HepG2 (cell line): ENCODE data around the gene WIPF2. TPM values are rescaled to one million over a fixed set of nuclear protein-coding genes. Genes with fewer than 3 reads are reported as not detected.

ENCODE experiments used
- ATAC-seq: fragments of 200-7000 bp; cut with Tn5 transposase; 3 replicates; pipeline ENCODE4 v1.9.1; 2020; ENCODE audit warnings: mild to moderate bottlenecking, moderate library complexity
- BruUV-seq: library from RNA; stranded (reverse); fragments of 400-500 nt; replicated peaks from 2 replicates; lab custom pipeline; 2021; lab: Mats Ljungman, UMichigan
- CTCF ChIA-PET: fragments of 300-600 bp; formaldehyde crosslinking; extraction: SDS; loops from one replicate; lab custom pipeline; 2021; ENCODE audit warnings: low total read pairs, inconsistent platforms, low intra/inter-chr PET ratio; lab: Yijun Ruan, JAX
- POLR2A ChIA-PET: fragments of 350-600 bp; sonication (Branson Sonifier 250); formaldehyde crosslinking; loops from one replicate; lab custom pipeline; 2020; ENCODE audit warnings: antibody characterized with exemption, inconsistent platforms; lab: Yijun Ruan, JAX
- DNase-seq: peaks from one replicate; pipeline ENCODE4 v3.0.0-alpha.2; 2015; ENCODE audit warnings: low spot score
- FAIRE-seq: peaks from 3 replicates; lab custom pipeline; 2011; peaks lifted over from hg19 to GRCh38; lab: Jason Lieb, UNC
- H2AFZ ChIP-seq: one replicate; pipeline ENCODE4 v1.6.1; 2011; ENCODE audit warnings: low read length, inconsistent platforms
- H3K27ac ChIP-seq: fragments of 300-600 bp; 3 replicates; pipeline ENCODE4 v1.8.0; 2011; ENCODE audit warnings: mixed run types, mild to moderate bottlenecking, mixed read lengths, low read length, inconsistent platforms; ENCODE audit not compliant: insufficient read depth; ENCODE audit errors: extremely low read length
- H3K27me3 ChIP-seq, 2 experiments: fragments of 200-600 bp in 1 of 2; 2 replicates in 1 of 2; 3 replicates in 1 of 2; pipeline versions ENCODE4 v1.6.0 to v1.8.0; 2011; ENCODE audit warnings: low read length in 2 of 2, mild to moderate bottlenecking in 2 of 2, moderate library complexity in 2 of 2, inconsistent platforms in 1 of 2; ENCODE audit not compliant: insufficient read depth in 2 of 2, control insufficient read depth in 1 of 2
- H3K36me3 ChIP-seq, 2 experiments: fragments of 200-600 bp in 1 of 2; replicated peaks in 1 of 2; 2 replicates in 1 of 2; 3 replicates in 1 of 2; pipeline versions ENCODE4 v1.5.1 to v1.8.0; 2011; ENCODE audit warnings: low read length in 2 of 2, inconsistent platforms in 1 of 2; ENCODE audit not compliant: insufficient read depth in 2 of 2, control insufficient read depth in 1 of 2
- H3K4me1 ChIP-seq: 2 replicates; pipeline ENCODE4 v1.5.1; 2012; ENCODE audit warnings: low read length, inconsistent platforms; ENCODE audit not compliant: insufficient read depth
- H3K4me2 ChIP-seq: 2 replicates; pipeline ENCODE4 v1.6.0; 2011; ENCODE audit warnings: low read depth, low read length, inconsistent platforms
- H3K4me3 ChIP-seq, 3 experiments: fragments of 200-600 bp in 1 of 3; sonication (generic), shearing (Covaris generic) in 1 of 3; replicated peaks in 1 of 3; 2 replicates each; pipeline ENCODE4 v1.5.1; 2011 to 2016; ENCODE audit warnings: low read length in 3 of 3, inconsistent platforms in 2 of 3, low read depth in 2 of 3, mild to moderate bottlenecking in 2 of 3, control low read depth in 1 of 3, mixed read lengths in 1 of 3; ENCODE audit not compliant: insufficient read depth in 1 of 3
- H3K79me2 ChIP-seq: one replicate; pipeline ENCODE4 v1.6.1; 2011; ENCODE audit warnings: low read length, inconsistent platforms; ENCODE audit not compliant: insufficient read depth
- H3K9ac ChIP-seq: 2 replicates; pipeline ENCODE4 v1.6.0; 2011; ENCODE audit warnings: mild to moderate bottlenecking, low read depth, low read length, inconsistent platforms; ENCODE audit not compliant: insufficient read depth
- H3K9me3 ChIP-seq: 2 replicates; pipeline ENCODE4 v1.5.1; 2012; ENCODE audit warnings: mild to moderate bottlenecking, low read length
- H4K20me1 ChIP-seq: 2 replicates; pipeline ENCODE4 v1.6.0; 2011; ENCODE audit warnings: inconsistent platforms, mild to moderate bottlenecking, low read length, moderate library complexity; ENCODE audit not compliant: insufficient read depth
- ATM ChIP-seq: fragments of 450-650 bp; IDR thresholded peaks from 2 replicates; pipeline ENCODE4 v1.7.1; 2017; ENCODE audit warnings: mild to moderate bottlenecking, borderline replicate concordance
- ETV6 ChIP-seq: sonication (generic); formaldehyde crosslinking; conservative IDR thresholded peaks from 2 replicates; pipeline ENCODE4 v1.4.0; 2020; ENCODE audit warnings: missing genetic modification reagents
- MXD4 ChIP-seq: IDR thresholded peaks from 2 replicates; pipeline ENCODE4 v1.6.1; 2016; ENCODE audit warnings: mild to moderate bottlenecking, missing biosample characterization, missing genetic modification reagents
- NCOA5 ChIP-seq: sonication (generic); formaldehyde crosslinking; IDR thresholded peaks from 2 replicates; pipeline ENCODE4 v1.4.0; 2020; ENCODE audit warnings: missing genetic modification reagents
- PAWR ChIP-seq: sonication (generic); formaldehyde crosslinking; IDR thresholded peaks from 2 replicates; pipeline ENCODE4 v1.4.0; 2020; ENCODE audit warnings: missing genetic modification reagents, mild to moderate bottlenecking, borderline replicate concordance
- PHF8 ChIP-seq: sonication (generic); formaldehyde crosslinking; IDR thresholded peaks from 2 replicates; pipeline ENCODE4 v1.5.0; 2020; ENCODE audit warnings: missing genetic modification reagents
- RELA ChIP-seq: sonication (generic); formaldehyde crosslinking; IDR thresholded peaks from 2 replicates; pipeline ENCODE4 v1.4.0; 2020; ENCODE audit warnings: missing genetic modification reagents
- SP1 ChIP-seq, 2 experiments: fragments of 450-650 bp in 1 of 2; sonication (generic) in 1 of 2; formaldehyde crosslinking in 1 of 2; IDR thresholded peaks; 2 replicates each; pipeline versions ENCODE4 v1.4.0 to v1.6.1; 2016 to 2020; ENCODE audit warnings: missing genetic modification reagents in 1 of 2
- ZNF530 ChIP-seq: sonication (generic); formaldehyde crosslinking; IDR thresholded peaks from 2 replicates; pipeline ENCODE4 v1.5.0; 2020; ENCODE audit warnings: low read depth, mild to moderate bottlenecking, missing genetic modification reagents
- ZNF772 ChIP-seq: sonication (generic); formaldehyde crosslinking; IDR thresholded peaks from 2 replicates; pipeline ENCODE4 v1.5.0; 2020; ENCODE audit warnings: mild to moderate bottlenecking, missing genetic modification reagents
- ZNF781 ChIP-seq: sonication (generic); formaldehyde crosslinking; IDR thresholded peaks from 2 replicates; pipeline ENCODE4 v1.5.1; 2020; ENCODE audit warnings: borderline replicate concordance, mild to moderate bottlenecking, missing genetic modification reagents; ENCODE audit errors: not compliant biosample characterization
- WGBS: methylation state at CpG from one replicate; pipeline ENCODE4 v1.1.6; 2017; ENCODE audit warnings: low lambda C conversion rate; 5-methylcytosine and 5-hydroxymethylcytosine counted together
- in situ Hi-C: cut with HindIII; loops from 2 replicates; pipeline ENCODE4 v1.10.0; 2017; ENCODE audit warnings: low pct_unique_long_range_greater_than_20kb; ENCODE audit not compliant: extremely low pct_ligation_motif_present
- intact Hi-C: fragments of 100-400 bp; cut with micrococcal nuclease; formaldehyde crosslinking; loops from one replicate; pipeline ENCODE4 v1.10.0; 2022; ENCODE audit not compliant: unreplicated experiment
- polyA plus RNA-seq, 8 experiments: library from polyadenylated mRNA; depleted of rRNA in 3 of 8; stranded (reverse) in 7 of 8; unstranded in 1 of 8; fragments of >200 nt; fragmentation: Illumina TruSeq in 4 of 8; extraction: Trizol in 4 of 8; gene quantifications; 2 replicates each; pipeline versions ENCODE4 v1.2.1 to v1.2.3, GENCODE V29; 2011 to 2016; ENCODE audit warnings: low read depth in 4 of 8, missing spikeins in 1 of 8, mixed read lengths in 1 of 8; ENCODE audit not compliant: insufficient read depth in 1 of 8
- total RNA-seq, 5 experiments: library from RNA; depleted of rRNA; stranded (reverse); fragments of >200 nt; fragmentation: Illumina TruSeq; extraction: Trizol; gene quantifications; 2 replicates each; pipeline ENCODE4 v1.2.3, GENCODE V29; 2016; ENCODE audit warnings: low read depth in 1 of 5
- TF ChIP-seq, protein P1 (sequence below): sonication (generic); formaldehyde crosslinking; IDR thresholded peaks from 2 replicates; pipeline ENCODE4 v1.8.1; 2023; ENCODE audit warnings: mild to moderate bottlenecking, missing genetic modification reagents
- TF ChIP-seq, protein P2 (sequence below): sonication (generic); formaldehyde crosslinking; conservative IDR thresholded peaks from 2 replicates; pipeline ENCODE4 v1.8.0; 2022; ENCODE audit warnings: low read depth, missing genetic modification reagents
- TF ChIP-seq, protein P3 (sequence below): sonication (generic); formaldehyde crosslinking; IDR thresholded peaks from 2 replicates; pipeline ENCODE4 v1.8.0; 2022; ENCODE audit warnings: missing genetic modification reagents, mild to moderate bottlenecking, borderline replicate concordance
- TF ChIP-seq, protein P4 (sequence below): sonication (generic); formaldehyde crosslinking; conservative IDR thresholded peaks from 2 replicates; pipeline ENCODE4 v1.8.1; 2023; ENCODE audit warnings: missing genetic modification reagents
- TF ChIP-seq, protein P5 (sequence below): sonication (generic); formaldehyde crosslinking; IDR thresholded peaks from 2 replicates; pipeline ENCODE4 v1.8.0; 2023; ENCODE audit warnings: mild to moderate bottlenecking, missing genetic modification reagents
- TF ChIP-seq, protein P6 (sequence below): sonication (generic); formaldehyde crosslinking; IDR thresholded peaks from 2 replicates; pipeline ENCODE4 v1.8.0; 2022; ENCODE audit warnings: missing genetic modification reagents, low read depth, mild to moderate bottlenecking, borderline replicate concordance

Gene WIPF2
- total and polyA plus RNA-seq, 2 of the 13 experiments (the other 11 are each of a cell fraction or from before 2014, with no cell fraction given) = 7.2 to 10.8 TPM

GRCh38 chr17:40328386-40328766, 109.3 kb downstream of the WIPF2 start:
- Histone ChIP-seq H3K4me1 (peaks cover 77% of the 10 kb centered on the region), H3K9ac (no peak overlapping the region), H3K9me3 (no peaks in the 10 kb centered on the region), H4K20me1 (peaks cover 31% of the 10 kb centered on the region), H3K79me2 (peaks cover 19% of the 10 kb centered on the region), H3K36me3 (peaks cover 0 to 6% of the 10 kb centered on the region in 2 experiments; a peak in 1 of 5 replicates), H3K27me3 (no peaks in the 10 kb centered on the region), H3K4me2 (no peak overlapping the region), H3K27ac (no peak overlapping the region), H2AFZ (no peak overlapping the region), H3K4me3 (no peak overlapping the region)
- intact Hi-C loops (no loop called here), in situ Hi-C loops (no loop called here)
- FAIRE-seq (no peak), DNase-seq (no peak), ATAC-seq (no peak)
- CTCF ChIA-PET = no interaction called here
- 98% methylated on average over 2 of the region's 2 CpGs for WGBS
- no TSS peak for BruUV-seq
- POLR2A ChIA-PET = interaction anchor here (0.7 to 5.3 kb wide), 4 partner anchors 9 to 26 kb away, joined by 3 to 48 read pairs (median 3); no protein-coding TSS in a partner anchor
- TF ChIP-seq, protein P1, sequence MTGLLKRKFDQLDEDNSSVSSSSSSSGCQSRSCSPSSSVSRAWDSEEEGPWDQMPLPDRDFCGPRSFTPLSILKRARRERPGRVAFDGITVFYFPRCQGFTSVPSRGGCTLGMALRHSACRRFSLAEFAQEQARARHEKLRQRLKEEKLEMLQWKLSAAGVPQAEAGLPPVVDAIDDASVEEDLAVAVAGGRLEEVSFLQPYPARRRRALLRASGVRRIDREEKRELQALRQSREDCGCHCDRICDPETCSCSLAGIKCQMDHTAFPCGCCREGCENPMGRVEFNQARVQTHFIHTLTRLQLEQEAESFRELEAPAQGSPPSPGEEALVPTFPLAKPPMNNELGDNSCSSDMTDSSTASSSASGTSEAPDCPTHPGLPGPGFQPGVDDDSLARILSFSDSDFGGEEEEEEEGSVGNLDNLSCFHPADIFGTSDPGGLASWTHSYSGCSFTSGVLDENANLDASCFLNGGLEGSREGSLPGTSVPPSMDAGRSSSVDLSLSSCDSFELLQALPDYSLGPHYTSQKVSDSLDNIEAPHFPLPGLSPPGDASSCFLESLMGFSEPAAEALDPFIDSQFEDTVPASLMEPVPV (CRISPR knock-in tag) = no peak
- TF ChIP-seq SP1 (IDR thresholded peaks at IDR 0.05) (no peak), SP1 (CRISPR knock-in tag; IDR thresholded peaks at IDR 0.05) (no peak), ZNF530 (no peak), PAWR (CRISPR knock-in tag) (no peak), NCOA5 (CRISPR knock-in tag) (no peak), RELA (CRISPR knock-in tag) (no peak), ZNF781 (no peak), ATM (no peak), MXD4 (CRISPR knock-in tag) (no peak), ETV6 (CRISPR knock-in tag) (no peak), ZNF772 (CRISPR knock-in tag) (no peak), PHF8 (CRISPR knock-in tag) (no peak)
- TF ChIP-seq, protein P2, sequence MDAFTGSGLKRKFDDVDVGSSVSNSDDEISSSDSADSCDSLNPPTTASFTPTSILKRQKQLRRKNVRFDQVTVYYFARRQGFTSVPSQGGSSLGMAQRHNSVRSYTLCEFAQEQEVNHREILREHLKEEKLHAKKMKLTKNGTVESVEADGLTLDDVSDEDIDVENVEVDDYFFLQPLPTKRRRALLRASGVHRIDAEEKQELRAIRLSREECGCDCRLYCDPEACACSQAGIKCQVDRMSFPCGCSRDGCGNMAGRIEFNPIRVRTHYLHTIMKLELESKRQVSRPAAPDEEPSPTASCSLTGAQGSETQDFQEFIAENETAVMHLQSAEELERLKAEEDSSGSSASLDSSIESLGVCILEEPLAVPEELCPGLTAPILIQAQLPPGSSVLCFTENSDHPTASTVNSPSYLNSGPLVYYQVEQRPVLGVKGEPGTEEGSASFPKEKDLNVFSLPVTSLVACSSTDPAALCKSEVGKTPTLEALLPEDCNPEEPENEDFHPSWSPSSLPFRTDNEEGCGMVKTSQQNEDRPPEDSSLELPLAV = no peak
- TF ChIP-seq, protein P3, sequence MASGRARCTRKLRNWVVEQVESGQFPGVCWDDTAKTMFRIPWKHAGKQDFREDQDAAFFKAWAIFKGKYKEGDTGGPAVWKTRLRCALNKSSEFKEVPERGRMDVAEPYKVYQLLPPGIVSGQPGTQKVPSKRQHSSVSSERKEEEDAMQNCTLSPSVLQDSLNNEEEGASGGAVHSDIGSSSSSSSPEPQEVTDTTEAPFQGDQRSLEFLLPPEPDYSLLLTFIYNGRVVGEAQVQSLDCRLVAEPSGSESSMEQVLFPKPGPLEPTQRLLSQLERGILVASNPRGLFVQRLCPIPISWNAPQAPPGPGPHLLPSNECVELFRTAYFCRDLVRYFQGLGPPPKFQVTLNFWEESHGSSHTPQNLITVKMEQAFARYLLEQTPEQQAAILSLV (CRISPR knock-in tag) = no peak
- TF ChIP-seq, protein P4, sequence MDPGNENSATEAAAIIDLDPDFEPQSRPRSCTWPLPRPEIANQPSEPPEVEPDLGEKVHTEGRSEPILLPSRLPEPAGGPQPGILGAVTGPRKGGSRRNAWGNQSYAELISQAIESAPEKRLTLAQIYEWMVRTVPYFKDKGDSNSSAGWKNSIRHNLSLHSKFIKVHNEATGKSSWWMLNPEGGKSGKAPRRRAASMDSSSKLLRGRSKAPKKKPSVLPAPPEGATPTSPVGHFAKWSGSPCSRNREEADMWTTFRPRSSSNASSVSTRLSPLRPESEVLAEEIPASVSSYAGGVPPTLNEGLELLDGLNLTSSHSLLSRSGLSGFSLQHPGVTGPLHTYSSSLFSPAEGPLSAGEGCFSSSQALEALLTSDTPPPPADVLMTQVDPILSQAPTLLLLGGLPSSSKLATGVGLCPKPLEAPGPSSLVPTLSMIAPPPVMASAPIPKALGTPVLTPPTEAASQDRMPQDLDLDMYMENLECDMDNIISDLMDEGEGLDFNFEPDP (CRISPR knock-in tag) = no peak
- TF ChIP-seq, protein P5, sequence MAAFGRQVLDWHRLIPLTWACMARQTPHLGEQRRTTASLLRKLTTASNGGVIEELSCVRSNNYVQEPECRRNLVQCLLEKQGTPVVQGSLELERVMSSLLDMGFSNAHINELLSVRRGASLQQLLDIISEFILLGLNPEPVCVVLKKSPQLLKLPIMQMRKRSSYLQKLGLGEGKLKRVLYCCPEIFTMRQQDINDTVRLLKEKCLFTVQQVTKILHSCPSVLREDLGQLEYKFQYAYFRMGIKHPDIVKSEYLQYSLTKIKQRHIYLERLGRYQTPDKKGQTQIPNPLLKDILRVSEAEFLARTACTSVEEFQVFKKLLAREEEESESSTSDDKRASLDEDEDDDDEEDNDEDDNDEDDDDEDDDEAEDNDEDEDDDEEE (CRISPR knock-in tag) = no peak
- TF ChIP-seq, protein P6, sequence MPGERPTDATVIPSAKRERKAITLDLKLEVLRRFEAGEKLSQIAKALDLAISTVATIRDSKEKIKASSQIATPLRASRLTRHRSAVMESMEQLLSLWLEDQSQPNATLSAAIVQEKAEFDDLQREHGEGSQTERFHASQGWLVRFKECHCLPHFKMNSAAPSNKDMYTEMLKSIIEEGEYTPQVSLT (CRISPR knock-in tag) = no peak
